GM21619 (cell line): ENCODE results near the gene NHLRC3.
A peak's percentile ranks its signal among the peaks of the same experiment; 100 is the strongest.
"Not testable (repeated sequence)": the region's sequence is repeated elsewhere in the genome, so short reads cannot be mapped to it uniquely, and the experiment has no call there.

Experiments used
- ATAC-seq: cut with Tn5 transposase; IDR thresholded peaks from one replicate; pipeline ENCODE4 v1.9.1; 2021; ENCODE audit not compliant: unreplicated experiment

The NHLRC3 gene

GRCh38 chr13:39040206-39040605 lies 1.9 kb downstream of the NHLRC3 start:
- ATAC-seq, result no peak

DNA sequence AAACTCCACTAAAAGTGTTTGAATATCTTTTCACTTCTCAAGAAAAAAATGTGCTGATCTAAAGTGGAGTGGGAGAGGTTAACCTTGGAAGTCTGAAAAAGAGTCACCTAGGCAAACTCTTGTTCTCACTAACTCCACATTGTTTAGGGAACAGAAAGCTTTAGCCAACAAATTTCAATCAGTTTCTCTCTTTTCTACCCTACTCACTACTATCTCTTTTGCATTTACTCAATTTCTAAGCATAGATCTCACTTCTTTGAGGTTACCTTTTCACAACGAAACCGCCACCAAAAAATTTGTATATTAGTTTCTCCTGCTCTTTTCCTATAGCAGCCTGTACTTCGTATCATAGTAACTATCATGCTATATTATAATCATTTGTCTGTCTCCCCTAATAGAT lies 6.3 kb downstream of the NHLRC3 start:
- ATAC-seq, result peak; percentile 73

DNA sequence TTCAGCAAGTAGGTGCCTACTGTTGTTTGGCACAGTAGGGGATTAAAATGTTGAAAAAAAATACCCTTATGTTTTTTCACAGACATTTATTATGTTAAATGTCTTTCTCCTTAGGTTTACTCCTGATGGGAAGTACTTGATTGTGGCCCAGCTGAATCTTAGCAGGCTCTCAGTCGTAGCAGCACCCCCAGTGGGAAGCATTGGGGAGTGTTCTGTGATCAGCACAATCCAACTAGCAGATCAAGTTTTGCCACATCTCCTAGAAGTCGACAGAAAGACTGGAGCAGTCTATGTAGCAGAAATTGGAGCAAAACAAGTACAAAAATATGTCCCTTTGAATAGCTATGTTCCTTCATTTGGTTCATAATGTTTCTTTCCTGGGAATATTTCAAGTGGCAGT lies 9.3 kb downstream of the NHLRC3 start:
- no peak for ATAC-seq

- no peak for ATAC-seq
These were observed 10.6 kb downstream of the NHLRC3 start for GRCh38 chr13:39048806-39049205.

DNA sequence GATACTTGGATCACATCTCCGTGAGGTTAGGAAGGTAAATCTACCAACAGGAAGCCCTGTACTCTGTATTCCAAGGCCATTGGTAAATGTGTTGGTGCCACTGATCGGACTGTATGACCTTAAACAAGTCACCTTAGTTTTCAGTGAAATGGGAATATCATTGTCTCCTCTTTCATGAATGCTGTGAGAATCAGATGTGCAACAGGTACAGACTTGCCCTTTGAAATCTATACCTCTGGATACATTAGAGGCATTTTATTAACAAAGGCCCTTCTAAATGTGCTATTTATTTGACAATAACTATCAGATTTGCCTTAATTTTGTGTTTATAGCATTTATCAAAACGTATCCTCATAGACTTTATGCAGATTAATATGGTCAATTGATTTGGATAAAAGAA lies 11.0 kb downstream of the NHLRC3 start:
- no peak for ATAC-seq

GRCh38 chr13:39051157-39051556 lies 12.9 kb downstream of the NHLRC3 start:
- ATAC-seq, result no peak

DNA sequence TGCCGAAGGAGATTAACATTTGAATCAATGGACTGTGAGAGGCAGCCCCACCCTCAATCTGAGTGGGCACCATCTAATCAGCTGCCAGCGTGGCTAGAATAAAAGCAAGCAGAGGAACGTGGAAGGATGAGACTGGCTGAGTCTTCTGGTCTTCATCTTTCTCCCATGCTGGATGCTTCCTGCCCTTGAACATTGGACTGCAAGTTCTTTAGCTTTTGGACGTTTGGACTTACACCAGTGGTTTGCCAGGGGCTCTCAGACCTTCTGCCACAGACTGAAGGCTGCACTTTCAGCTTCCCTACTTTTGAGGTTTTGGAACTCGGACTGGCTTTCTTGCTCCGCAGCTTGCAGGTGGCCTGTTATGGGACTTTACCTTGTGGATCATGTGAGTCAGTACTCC lies 14.7 kb downstream of the NHLRC3 start:
- no peak for ATAC-seq

- no peak for ATAC-seq
These were observed 15.9 kb downstream of the NHLRC3 start for GRCh38 chr13:39054112-39054511.

DNA sequence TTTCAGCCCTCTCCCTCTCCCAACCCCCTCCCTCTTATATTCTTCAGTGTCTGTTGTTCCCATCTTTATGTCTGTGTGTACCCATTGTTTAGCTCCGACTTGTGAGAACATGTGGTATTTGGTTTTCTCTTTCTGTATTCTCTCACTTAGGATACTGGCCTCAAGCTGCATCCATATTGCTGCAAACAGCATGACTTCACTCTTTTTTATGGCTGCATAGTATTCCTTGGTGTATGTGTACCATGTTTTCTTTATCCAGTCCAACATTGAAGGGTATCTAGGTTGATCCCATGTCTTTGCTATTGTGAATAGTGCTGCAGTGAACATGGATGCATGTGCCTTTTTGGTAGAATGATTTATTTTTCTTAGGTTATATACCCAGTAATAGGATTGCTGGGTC lies 17.8 kb downstream of the NHLRC3 start:
- no peak for ATAC-seq

DNA sequence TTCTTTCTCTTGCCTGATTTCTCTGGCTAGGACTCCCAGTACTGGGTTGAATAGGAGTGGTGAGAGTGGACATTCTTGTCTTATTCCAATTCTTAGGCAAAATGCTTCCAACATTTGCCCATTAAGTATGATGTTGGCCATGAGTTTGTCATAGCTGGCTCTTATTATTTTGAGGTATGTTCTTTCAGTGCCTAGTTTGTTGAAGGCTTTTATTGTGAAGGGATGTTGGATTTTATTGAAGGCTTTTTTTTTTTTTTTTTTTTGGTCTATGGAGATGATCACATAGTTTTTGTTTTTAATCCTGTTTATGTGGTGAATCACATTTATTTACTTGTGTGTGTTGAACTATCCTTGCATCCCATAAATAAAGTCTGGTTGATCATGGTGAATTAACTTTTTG lies 19.8 kb downstream of the NHLRC3 start:
- no peak for ATAC-seq

DNA sequence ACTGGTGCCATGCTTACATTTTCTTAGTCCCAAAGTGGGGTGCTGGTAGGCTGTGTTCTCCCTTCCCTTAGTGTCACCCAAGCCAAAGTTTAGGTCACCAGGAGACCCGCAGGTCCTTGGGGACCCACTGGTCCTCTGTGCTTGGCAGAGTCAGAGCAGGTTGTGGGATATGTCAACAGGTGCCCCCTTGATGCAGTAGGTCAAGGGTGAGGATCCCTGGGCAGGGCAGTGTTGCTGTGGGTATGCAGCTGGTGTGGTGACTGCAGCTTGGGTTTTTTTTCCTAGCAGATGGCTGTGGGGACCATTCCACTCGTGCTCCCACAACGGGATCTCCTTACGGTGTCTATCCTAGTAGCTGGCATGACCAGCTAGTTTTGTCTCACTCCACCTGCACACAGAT lies 23.7 kb downstream of the NHLRC3 start:
- no peak for ATAC-seq

- ATAC-seq, result no peak
These were observed 34.6 kb downstream of the NHLRC3 start for GRCh38 chr13:39072842-39073241.

- no peak for ATAC-seq
These were observed 35.7 kb downstream of the NHLRC3 start for GRCh38 chr13:39073983-39074382.

DNA sequence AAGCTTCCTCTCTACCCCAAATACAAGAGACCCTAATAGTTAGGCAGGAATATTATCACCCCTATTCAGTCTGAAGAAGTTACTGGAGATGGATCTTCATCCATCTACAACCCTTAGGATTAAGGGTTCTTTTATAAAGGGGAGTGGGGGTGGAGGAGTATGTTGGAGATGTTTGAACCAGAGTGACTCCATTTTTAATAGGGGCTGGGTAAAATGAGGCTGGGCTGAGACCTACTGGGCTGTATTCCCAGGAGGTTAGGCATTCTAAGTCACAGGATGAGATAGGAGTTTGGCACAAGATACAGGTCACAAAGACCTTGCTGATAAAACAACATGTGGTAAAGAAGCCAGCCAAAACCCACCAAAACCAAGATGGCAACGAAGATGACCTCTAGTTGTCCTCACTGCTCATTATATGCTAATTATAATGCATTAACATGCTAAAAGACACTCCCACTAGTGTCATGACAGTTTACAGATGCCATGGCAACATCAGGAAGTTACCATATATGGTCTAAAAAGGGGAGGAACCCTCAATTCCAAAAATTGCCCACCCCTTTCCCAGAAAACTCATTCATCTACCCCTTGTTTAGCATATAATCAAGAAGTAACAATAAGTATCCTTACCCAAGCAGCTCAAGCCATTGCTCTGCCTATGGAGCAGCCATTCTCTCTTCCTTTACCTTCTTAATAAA lies 48.1 kb downstream of the NHLRC3 start:
- not testable (repeated sequence) for ATAC-seq

DNA sequence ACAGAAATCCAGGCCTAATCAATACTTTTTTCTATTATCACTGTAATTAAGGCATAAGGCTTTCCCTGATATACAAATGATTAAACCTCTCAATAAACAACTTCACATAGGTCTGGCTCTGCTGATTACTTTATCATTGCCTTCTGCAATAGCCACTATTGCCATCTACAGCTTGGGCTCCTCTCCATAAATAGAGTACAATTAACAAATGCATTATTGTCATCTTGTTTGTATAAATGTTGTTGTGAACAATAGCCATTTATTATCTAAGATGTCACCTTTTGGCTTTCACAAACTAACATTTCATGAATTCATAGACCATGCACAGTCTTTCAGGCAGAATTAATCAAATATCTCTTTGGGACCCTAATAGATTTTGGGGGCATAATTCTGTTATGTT lies 53.3 kb downstream of the NHLRC3 start:
- ATAC-seq, result no peak

DNA sequence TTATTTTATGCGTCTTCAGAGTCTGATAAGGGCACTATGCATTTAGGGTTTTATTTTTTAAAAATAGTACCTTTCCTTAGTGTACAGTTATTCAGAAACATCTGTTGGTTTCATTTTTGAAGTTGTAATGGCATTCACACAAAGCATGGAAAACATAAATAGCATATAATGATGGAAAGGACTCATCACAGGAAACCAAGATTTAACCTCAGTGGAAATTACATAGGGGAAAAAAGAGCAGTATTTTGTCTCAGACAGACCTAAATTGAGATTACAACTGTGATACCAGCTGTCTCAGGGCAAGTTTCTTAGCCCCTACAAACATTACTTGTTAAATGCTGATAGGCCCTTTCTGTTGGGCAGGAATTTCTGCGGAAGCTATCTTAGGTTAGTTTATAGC lies 57.2 kb downstream of the NHLRC3 start:
- no peak for ATAC-seq

DNA sequence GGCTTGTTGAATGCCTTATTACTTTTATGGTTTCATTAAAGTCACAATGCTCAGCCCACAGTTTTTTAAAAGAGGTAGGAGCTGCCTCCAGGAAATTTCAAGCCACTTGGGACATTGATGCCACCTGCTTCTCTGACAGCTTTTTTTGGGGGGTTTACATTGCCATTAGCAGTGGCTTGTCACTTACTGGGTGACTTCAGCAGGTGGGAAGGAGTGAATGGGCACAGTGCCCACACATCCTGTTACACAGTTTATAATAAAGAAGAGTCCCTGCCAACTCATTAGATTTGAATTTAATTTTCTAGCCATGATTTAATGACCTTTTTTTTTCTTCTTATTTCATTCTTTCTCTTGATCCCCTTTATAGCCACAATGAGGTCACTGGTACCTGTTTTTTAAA lies 61.0 kb downstream of the NHLRC3 start:
- ATAC-seq, result no peak
